T follicular helper cell (primary cell): ENCODE data around the gene OR10T2.
"Not testable (repeated sequence)": the region's sequence is repeated elsewhere in the genome, so short reads cannot be mapped to it uniquely, and the experiment has no call there.

Experiments used
- DNase-seq: peaks from one replicate; pipeline ENCODE4 v3.0.0-alpha.2; 2020; ENCODE audit warnings: low read depth
- total RNA-seq, 2 experiments: gene quantifications; one replicate each; lab custom pipeline; 2026; lab: John Stamatoyannopoulos, UW

The OR10T2 gene, protein sequence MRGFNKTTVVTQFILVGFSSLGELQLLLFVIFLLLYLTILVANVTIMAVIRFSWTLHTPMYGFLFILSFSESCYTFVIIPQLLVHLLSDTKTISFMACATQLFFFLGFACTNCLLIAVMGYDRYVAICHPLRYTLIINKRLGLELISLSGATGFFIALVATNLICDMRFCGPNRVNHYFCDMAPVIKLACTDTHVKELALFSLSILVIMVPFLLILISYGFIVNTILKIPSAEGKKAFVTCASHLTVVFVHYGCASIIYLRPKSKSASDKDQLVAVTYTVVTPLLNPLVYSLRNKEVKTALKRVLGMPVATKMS
- total RNA-seq, result 0 reads per million in 2 experiments

GRCh38 chr1:158398818-158399514 is at the start of gene OR10T2:
Gene OR10T2 (minus strand): TSS chr1:158399466. CDS start chr1:158399466, 0 bp downstream.
- no peak for DNase-seq

DNA sequence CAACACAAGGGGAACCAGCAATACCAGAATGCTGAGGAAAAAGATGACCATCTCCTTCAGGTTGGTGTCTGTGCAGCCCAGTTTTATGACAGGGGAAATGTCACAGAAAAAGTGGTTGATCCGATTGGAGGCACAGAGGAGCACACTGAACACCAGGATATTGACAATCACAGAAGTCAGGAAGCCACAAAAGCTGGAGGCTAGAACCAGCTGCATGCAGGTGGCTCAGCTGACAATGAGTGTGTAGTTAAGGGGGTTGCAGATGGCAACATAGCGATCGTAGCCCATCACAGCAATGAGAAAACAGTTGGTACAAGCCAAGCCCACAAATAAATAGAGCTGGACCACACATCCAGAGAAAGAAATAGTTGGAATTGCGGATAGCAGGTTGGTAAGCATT is 46.1 kb upstream of the OR10T2 start:
- no peak for DNase-seq

GRCh38 chr1:158434741-158435140 is 35.5 kb upstream of the OR10T2 start:
- DNase-seq, result no peak

DNA sequence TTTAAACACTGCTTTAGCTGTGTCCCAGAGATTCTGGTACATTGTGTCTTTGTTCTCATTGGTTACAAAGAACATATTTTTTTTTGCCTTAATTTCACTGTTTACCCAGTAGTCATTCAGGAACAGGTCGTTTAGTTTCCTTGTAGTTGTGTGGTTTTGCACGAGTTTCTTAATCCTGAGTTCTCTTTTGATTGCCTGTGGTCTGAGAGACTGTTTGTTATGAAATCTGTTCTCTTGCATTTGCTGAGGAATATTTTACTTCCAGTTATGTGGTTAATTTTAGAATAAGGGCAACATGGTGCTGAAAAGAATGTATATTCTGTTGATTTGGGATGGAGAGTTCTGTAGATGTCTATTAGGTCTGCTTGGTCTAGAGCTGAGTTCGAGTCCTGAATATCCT is 30.9 kb upstream of the OR10T2 start:
- not testable (repeated sequence) for DNase-seq

GRCh38 chr1:158426137-158426536 is 26.9 kb upstream of the OR10T2 start, which contains the start of gene OR10K2:
Gene OR10K2 (minus strand): TSS chr1:158426237. CDS start chr1:158420866, 5,371 bp downstream.
- no peak for DNase-seq

DNA sequence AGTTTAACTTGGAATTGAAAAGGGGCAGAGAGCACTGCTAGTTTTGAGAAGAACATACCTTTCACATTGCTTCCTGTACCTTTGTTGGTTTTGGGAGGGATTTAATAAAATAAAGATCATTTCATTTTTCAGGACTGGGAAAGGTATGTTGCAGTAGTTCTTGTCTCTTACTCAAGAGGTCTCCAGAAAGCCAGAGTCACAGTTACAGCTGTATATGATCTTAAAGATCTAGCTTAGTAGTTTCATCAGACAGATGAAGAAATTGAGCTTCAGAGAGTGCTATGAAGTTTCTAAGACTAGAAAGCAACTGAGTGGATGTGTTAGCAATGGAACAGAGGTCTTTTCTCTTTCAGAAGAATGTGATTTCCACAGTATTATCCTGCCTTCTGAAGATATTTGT is 25.8 kb upstream of the OR10T2 start:
- DNase-seq, result no peak

DNA sequence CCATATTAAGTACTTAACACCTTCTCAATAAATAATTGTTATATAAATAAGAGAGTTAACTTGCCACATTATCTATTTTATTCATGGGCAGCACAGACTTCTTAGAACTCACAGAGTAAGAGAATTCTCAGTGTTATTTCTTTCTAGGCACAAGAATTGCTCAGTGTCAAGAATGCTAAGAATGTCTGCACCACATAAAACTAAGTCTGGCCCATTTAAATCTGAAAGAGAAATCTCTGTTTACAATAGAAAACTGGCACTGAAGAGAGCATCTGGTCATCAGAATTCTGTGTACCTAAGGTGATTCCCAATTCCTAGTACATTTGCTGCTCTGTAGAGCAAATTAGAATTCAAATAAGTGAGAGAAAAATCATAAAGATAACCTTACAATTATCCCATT is 22.9 kb upstream of the OR10T2 start:
- no peak for DNase-seq

DNA sequence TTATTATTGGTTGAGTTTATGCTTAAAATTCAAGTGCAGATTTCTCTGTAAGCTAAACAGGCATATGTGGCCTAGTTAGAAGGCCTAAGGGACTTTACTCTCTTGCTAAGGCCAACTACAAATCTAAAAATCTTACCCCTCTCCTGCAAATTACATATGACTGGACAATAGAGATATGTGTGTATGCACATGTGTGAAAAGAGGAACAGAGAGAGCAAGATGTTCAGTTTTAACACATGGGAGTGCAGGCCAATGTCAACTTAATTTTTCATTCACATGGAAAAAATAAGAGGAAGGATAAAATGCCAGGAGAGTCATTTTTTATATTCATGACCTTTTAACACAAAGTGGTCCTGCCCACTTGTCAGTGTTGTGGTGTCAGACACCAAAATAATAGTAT is 18.3 kb upstream of the OR10T2 start:
- DNase-seq, result no peak

DNA sequence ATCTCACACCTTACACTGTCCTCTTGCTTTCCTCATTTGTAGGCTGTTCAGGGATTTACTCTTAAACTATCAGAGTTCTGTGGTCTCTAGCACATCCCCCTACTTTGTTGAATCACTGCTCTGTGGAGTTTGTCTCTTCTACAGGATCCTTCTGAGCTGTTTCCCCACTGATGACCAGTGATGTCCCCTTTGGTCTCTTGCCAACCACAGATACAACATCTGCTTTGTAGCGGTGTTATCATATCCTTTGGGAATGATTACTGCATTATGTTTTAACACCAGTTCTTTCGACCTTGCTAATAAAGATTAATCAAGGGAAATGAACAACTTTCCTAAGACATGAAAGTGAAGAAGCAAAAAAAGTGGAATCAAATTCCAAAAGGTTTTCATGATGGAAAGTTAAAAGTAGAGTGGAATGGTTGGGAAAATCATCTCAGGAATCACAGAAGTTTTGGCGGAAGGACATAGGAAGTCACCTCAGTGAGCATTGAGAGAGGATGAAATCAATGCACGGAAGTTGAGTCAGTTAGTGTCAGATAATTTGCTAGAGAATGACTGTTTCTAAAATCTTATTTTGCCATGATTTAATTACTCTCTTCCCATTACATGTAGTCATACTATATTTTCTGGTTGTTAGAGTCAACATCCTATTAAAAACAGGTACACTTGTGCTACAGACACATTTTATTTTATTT is 15.5 kb upstream of the OR10T2 start:
- no peak for DNase-seq

DNA sequence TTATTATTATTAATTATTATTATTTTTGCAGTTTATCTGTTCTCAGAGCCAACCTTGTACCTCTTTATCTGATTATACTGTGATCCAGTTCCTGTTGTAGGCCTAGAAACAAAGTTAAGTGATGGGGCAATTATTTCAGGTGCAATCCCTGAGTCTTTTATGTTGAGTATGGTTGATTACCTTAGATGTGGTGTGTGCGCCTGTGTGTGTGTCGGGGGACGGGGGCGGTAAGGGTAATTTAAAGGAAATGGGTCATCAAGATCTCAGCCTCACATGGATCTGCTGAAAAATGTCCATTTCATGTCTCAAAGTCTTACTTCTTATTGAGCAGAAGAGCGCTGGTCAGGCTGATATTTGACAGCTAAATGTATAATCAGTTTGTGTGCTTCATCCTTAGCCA is 7.8 kb upstream of the OR10T2 start:
- no peak for DNase-seq

DNA sequence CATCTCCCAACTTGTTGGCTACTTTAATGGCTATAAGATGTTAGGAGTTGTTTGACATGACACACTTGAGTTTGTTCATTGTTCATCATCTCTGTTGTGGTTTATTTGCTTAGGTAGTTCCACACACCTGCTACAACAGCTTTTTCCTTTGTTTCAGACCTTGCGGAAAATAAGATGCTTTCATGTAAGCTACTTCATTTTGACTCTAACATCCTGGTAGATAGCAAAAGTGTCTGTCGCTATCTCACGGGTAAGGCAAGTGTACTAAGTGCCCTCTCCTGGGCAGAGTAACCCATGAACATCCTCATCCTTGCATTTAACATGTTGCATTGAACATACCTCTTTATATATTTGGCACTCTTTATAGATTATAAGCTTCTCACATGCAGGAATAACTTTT is 1.6 kb upstream of the OR10T2 start:
- DNase-seq, result no peak

GRCh38 chr1:158396646-158397045 is 2.6 kb downstream of the OR10T2 start:
- no peak for DNase-seq

DNA sequence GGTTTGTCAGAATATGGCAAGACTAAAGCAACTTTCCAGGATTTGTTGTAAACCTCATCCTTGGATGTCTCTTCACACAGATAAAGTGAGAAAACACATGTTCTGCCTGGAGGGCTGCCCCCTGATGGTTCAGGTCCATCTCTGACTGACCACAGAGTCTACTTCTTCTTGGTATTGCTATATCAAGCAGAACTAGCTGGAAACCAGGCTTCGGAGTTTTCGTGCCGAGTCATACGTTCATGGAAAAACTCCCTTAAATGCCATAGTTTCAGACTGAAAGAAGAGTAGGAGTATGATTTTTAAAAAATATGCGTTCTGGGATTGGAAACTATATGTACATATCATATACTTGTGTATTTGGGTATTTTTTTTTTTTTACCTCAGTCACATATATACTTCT is 5.8 kb downstream of the OR10T2 start:
- DNase-seq, result no peak

GRCh38 chr1:158391099-158391498 is 8.2 kb downstream of the OR10T2 start:
- no peak for DNase-seq

DNA sequence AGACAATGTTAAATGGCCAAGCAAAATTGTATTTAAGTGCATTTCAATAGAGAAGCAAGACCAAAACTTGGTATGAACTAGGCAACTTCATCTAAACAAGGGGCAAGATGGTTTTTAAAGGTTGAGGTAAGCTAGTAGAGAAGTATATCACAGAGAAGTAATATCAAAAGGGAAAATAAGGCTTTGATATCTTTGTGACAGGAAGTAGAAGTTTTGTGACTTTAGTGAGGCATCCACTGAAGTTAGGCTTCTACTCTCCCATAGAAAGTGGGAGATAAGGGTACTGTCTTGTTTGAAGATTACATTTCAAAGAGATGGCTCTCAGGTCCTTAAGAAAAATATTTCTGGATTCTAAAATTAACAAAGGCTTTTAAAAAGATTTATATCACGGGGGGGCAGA is 8.9 kb downstream of the OR10T2 start:
- DNase-seq, result no peak

DNA sequence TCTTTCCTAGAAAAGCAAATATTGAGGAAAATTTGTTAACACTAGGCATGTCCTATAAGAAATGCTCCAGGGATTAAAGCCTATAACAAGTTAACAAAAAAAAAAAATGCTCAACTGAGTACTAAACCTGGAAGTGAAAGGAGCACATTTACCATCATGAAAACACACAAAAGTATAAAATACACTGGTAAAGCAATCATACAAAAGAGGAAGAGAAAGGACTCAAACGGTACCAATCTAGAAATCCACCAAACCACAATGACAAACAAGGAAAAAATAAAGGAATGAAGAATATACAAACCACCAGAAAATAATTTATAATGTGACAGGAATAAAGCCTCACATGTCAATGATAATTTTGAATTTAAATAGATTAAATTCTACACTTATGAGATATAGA is 24.4 kb downstream of the OR10T2 start:
- DNase-seq, result no peak

DNA sequence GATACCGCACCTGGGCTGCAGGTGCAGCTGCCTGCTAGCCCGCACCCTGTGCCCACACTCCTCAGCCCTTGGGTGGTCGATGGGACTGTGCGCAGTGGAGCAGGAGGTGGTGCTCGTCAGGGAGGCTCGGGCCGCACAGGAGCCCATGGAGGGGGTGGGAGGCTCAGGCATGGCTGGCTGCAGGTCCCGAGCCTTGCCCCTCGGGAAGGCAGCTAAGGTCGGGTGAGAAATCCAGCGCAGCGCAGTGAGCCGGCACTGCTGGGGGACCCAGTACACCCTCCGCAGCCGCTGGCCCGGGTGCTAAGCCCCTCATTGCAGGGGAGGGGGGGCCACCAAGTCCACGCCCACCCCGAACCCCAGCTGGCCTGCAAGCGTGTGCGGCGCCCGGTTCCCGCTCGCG is 25.2 kb downstream of the OR10T2 start:
- not testable (repeated sequence) for DNase-seq

DNA sequence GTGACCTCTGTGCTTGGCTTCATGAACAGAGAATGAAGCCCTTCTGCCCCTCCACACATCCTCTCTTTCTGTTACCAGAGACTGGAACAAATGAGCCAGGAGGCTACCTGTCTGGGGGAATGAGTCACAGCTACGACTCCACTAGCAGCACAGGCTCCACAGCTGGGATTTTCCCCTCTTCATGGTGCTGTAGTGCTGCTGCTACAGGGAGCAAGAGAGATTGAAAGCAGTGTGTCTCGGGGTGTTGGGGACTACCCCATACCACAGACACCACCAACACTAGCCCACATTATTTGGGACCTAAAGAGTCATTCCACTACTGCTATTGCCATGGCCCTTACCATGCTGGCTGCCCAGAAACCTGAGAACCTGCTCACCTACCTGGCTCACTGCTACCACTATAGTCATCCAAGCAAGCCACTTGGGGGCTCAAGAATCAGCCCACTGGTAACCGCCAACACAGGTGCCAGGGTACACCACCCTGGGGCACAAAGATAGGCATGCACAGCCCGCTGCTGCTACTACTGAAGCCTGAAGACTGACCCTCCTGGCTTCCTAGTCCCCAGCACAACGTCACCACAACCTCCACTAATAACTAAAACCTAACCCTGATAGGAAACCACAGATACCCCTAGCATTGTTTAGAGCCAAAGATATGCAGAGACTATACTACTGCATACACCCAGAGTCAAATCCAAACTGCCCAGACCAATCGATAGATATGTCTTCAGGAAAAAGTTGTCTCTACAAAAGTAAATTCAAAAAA is 27.9 kb downstream of the OR10T2 start:
- DNase-seq, result no peak

GRCh38 chr1:158366783-158367182 is 32.5 kb downstream of the OR10T2 start:
- DNase-seq, result no peak

DNA sequence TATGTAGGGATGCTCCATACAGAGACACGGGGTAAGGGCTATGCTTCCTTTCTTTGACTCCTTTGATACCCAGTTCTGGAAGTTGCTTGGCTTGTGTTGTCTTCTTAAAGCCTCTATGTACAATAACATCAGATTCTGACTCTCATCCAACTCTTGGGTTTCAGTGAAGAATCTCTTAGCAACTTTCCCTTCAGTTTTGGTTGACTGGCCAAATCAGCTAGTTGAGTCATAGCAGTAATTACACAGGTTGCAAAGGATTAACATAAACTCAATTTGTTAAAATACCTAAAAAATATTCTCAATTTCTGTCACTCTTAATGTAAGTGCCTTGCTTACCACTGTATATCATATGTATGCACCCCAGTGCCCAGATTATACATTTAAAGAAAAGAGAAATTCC is 36.3 kb downstream of the OR10T2 start:
- DNase-seq, result no peak

GRCh38 chr1:158362482-158362881 is 36.8 kb downstream of the OR10T2 start:
- no peak for DNase-seq

- no peak for DNase-seq
Observed at GRCh38 chr1:158357441-158357840, 41.8 kb downstream of the OR10T2 start.
